ENCODE data around the gene MVB12B.

The MVB12B gene

GRCh38 chr9:126526218-126527108, 199.8 kb downstream of the MVB12B start:
- no peak for DNase-seq (ENCODE audit: low read depth)
- no peak for TF ChIP-seq CTCF (IDR thresholded peaks at IDR 0.05; ENCODE audit: low read depth, low read length, missing control alignments)
- in situ Hi-C loops (cut with HindIII; ENCODE audit: low sequenced_read_pairs): no loop called here
- no peak overlapping the region for H3K4me3 ChIP-seq (ENCODE audit: low read depth, low read length)

DNA sequence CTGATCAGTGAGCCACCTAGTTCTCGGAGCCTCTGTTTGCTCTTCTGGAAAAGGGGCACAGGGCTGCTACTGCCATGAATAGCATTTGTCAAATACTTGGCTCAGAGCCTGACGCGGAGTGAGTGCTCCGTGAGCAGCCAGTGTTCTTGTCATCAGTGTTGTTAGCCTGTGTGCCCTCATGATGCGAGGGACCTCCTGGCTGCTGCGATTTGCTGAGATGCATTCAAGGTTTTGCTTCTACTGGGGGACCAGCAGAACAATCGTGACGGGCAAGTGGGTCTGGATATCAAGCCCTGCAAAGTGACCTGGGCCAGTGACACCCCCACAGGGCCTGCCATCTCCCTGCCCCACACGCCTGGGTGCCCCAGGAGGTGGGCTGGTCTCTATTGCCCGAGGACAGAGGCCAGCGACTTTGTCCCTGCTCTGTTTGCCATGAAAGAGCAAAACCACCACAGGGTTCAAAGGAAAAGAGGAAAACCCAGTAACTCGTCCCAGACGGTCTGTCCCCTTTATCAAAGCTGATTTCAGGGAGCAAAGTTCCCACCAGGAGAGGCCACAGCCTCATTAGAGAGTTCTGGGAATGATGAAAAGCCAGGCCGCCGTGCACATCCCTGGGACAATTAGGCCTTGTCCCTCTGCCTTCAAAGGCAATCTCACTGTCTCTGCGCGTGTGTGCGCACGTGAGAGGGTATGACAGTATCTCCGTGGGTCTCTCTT, 200.6 kb downstream of the MVB12B start:
- no peak for DNase-seq (ENCODE audit: low read depth)
- in situ Hi-C loops (cut with HindIII; ENCODE audit: low sequenced_read_pairs): no loop called here
- TF ChIP-seq CTCF (IDR thresholded peaks at IDR 0.05; ENCODE audit: low read depth, low read length, missing control alignments): no peak
- H3K4me3 ChIP-seq (ENCODE audit: low read depth, low read length): no peak overlapping the region

- no peak overlapping the region for H3K4me3 ChIP-seq (ENCODE audit: low read depth, low read length)
- in situ Hi-C loops (cut with HindIII; ENCODE audit: low sequenced_read_pairs): no loop called here
- no peak for TF ChIP-seq CTCF (IDR thresholded peaks at IDR 0.05; ENCODE audit: low read depth, low read length, missing control alignments)
- no peak for DNase-seq (ENCODE audit: low read depth)
Observed at GRCh38 chr9:126528111-126528510, 201.5 kb downstream of the MVB12B start.

GRCh38 chr9:126528915-126529314, 202.3 kb downstream of the MVB12B start:
- H3K4me3 ChIP-seq (ENCODE audit: low read depth, low read length): no peak overlapping the region
- in situ Hi-C loops (cut with HindIII; ENCODE audit: low sequenced_read_pairs): no loop called here
- no peak for DNase-seq (ENCODE audit: low read depth)
- TF ChIP-seq CTCF (IDR thresholded peaks at IDR 0.05; ENCODE audit: low read depth, low read length, missing control alignments): no peak

- no peak overlapping the region for H3K4me3 ChIP-seq (ENCODE audit: low read depth, low read length)
- TF ChIP-seq CTCF (IDR thresholded peaks at IDR 0.05; ENCODE audit: low read depth, low read length, missing control alignments): no peak
- DNase-seq (ENCODE audit: low read depth): no peak
- in situ Hi-C loops (cut with HindIII; ENCODE audit: low sequenced_read_pairs): no loop called here
Observed at GRCh38 chr9:126531035-126531571, 204.5 kb downstream of the MVB12B start.

DNA sequence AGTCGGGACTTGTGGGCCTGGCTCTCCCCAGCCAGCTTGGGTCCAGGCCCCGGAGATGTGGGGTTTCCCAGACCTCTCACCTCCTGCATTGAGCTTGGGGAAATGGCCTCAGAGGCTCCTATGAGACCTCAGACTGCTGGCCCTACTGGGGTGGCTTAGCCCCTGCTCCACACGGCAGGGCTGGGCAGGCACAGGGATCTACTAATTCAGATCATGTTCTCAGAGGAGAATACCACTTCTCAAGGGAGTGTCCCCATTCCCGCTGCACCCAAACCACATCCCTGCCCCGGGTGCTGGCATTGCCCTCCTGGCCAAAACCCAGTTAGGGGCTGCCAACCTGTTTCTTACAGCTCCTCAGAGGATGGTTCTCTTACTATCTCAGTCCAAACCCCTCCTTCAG, 205.0 kb downstream of the MVB12B start:
- TF ChIP-seq CTCF (IDR thresholded peaks at IDR 0.05; ENCODE audit: low read depth, low read length, missing control alignments): no peak
- no peak for DNase-seq (ENCODE audit: low read depth)
- in situ Hi-C loops (cut with HindIII; ENCODE audit: low sequenced_read_pairs): no loop called here
- no peak overlapping the region for H3K4me3 ChIP-seq (ENCODE audit: low read depth, low read length)

Measured in astrocyte of the cerebellum (primary cell).